ENCODE results near the gene PLCB4. TPM values are rescaled to one million over a fixed set of nuclear protein-coding genes. Genes with fewer than 3 reads are reported as not detected.

The PLCB4 gene
- total RNA-seq, 1 donor from 2014 or later: 38.0 TPM

DNA sequence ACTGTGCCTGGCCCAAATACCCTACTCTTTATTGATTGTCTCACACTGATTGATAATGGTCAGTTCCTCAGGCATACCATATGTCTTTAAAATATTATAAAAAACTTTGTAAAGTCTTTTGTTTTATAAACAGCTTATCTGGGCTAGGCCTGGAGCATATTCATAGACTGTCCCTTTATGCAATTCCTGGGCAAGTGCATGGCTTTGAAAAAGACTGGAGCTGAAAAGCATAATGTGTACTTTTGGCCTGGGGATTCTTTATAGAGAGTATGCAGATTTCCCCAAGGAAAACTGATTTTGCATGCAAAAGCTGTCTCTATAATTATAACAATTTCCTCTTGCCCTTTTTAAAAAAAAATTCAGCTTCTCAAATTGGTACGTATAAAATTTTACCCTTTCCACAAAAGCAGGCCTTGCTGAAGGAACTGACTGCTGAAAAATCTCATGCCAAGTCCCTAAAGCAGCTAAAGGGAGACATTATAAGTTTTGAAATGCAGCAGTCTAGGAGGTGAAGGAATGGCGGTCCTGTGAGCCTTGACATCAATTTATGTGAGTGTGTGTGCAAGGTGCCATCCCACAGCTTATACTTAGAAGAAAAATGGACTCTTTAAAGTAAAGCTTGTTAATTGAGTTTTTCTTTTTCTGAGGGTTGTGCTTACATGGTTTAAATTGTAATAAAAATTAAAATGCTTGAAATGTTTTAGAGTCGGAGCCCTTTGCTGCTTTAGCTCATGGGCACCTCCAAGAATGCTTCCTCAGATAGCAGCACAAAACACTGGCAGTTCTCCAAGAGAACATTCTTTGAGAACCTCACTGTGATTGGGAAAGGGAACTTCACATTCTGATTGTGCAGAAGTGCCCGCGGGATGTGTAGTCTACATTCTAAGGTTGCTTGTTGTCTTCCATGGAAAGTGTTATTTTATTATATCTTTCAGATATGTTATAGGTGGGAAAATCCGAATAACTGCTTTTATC lies 43.9 kb downstream of the PLCB4 start:
- H3K27ac ChIP-seq: no peak overlapping the region
- no peaks in the 10 kb centered on the region for H3K27me3 ChIP-seq
- intact Hi-C loops (cut with DNase I): no loop called here
- no peak overlapping the region for H3K4me3 ChIP-seq
- H3K4me1 ChIP-seq: peaks cover 0 to 4% of the 10 kb centered on the region in 2 donors
- H3K36me3 ChIP-seq: no peaks in the 10 kb centered on the region
- no peaks in the 10 kb centered on the region for H3K9me3 ChIP-seq
- no peak for DNase-seq (ENCODE audit: low spot score in 2 of 2)
- TF ChIP-seq, protein P1, sequence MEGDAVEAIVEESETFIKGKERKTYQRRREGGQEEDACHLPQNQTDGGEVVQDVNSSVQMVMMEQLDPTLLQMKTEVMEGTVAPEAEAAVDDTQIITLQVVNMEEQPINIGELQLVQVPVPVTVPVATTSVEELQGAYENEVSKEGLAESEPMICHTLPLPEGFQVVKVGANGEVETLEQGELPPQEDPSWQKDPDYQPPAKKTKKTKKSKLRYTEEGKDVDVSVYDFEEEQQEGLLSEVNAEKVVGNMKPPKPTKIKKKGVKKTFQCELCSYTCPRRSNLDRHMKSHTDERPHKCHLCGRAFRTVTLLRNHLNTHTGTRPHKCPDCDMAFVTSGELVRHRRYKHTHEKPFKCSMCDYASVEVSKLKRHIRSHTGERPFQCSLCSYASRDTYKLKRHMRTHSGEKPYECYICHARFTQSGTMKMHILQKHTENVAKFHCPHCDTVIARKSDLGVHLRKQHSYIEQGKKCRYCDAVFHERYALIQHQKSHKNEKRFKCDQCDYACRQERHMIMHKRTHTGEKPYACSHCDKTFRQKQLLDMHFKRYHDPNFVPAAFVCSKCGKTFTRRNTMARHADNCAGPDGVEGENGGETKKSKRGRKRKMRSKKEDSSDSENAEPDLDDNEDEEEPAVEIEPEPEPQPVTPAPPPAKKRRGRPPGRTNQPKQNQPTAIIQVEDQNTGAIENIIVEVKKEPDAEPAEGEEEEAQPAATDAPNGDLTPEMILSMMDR (IDR thresholded peaks at IDR 0.05): no peak

DNA sequence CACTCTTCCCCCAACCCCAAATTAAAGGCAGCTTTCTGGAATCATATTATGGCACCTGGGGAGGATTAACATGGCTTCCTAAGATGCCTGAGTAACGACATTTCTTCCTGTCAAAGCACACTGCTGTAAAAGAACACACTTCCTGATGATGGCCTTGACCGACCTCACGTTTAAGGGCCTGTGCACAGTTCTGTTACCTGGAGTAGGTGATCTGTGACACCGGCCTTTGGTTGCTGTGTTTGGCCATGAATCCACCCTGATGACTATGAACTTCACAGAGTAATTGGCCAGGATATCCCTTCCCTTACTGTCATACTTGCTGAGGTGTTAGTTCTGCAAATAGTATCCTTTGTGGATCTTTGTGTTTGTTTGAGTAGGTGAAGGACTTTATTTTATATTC lies 45.8 kb downstream of the PLCB4 start:
- intact Hi-C loops (cut with DNase I): no loop called here
- DNase-seq (ENCODE audit: low spot score in 2 of 2): no peak
- no peaks in the 10 kb centered on the region for H3K36me3 ChIP-seq
- H3K27ac ChIP-seq: no peak overlapping the region
- H3K4me3 ChIP-seq: no peak overlapping the region
- H3K9me3 ChIP-seq: no peaks in the 10 kb centered on the region
- H3K4me1 ChIP-seq: peaks cover 0 to 4% of the 10 kb centered on the region in 2 donors
- TF ChIP-seq, protein P1 (IDR thresholded peaks at IDR 0.05): no peak
- H3K27me3 ChIP-seq: no peaks in the 10 kb centered on the region

DNA sequence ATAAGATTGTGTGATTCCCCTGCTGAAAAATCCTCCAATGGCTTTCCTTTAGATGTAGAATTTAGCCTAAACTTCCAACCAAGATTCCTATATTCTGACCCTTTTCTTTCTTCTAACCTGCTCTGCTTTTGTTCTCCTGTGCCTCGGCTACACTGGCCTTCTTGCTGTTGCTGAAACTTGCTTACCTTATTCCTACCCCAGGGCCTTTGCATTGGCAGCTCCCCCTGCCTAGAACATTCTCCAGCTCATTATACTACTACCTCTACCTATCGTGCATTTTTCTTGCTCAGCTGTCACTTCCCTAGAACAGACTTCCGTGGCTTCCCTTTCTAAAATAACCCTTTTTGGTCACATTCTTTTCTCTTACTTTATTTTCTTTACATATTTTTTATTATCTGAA lies 48.7 kb downstream of the PLCB4 start:
- H3K27ac ChIP-seq: no peak overlapping the region
- no peaks in the 10 kb centered on the region for H3K9me3 ChIP-seq
- H3K36me3 ChIP-seq: no peaks in the 10 kb centered on the region
- no peaks in the 10 kb centered on the region for H3K27me3 ChIP-seq
- no peak for DNase-seq (ENCODE audit: low spot score in 2 of 2)
- no peak overlapping the region for H3K4me3 ChIP-seq
- peaks cover 0 to 2% of the 10 kb centered on the region in 2 donors for H3K4me1 ChIP-seq
- intact Hi-C loops (cut with DNase I): no loop called here
- TF ChIP-seq, protein P1 (IDR thresholded peaks at IDR 0.05): no peak

DNA sequence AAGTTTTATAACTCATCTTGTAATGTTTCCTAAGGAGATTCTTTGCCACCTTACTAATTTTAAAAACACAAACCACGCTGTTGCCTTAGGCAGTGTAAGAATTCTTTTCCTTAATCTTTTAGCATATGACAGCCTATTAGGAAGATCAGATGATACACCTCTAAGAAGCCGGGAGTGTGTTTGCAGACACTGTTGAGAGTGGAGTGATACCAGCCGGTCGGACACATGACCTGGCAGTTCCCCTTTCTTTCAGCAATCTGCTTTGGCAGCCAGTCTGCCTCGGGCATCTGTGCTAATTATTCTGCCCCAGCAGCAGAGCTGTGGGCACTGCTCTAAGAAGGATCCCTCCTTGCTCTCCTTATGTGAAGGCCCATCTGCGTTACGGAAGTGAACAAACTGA lies 50.9 kb downstream of the PLCB4 start:
- Histone ChIP-seq H3K27ac (no peak overlapping the region), H3K36me3 (no peaks in the 10 kb centered on the region), H3K4me3 (no peak overlapping the region), H3K9me3 (no peaks in the 10 kb centered on the region), H3K4me1 (no peaks in the 10 kb centered on the region), H3K27me3 (no peaks in the 10 kb centered on the region)
- TF ChIP-seq, protein P1 (IDR thresholded peaks at IDR 0.05): no peak
- intact Hi-C loops (cut with DNase I): no loop called here
- DNase-seq (ENCODE audit: low spot score in 2 of 2): no peak

DNA sequence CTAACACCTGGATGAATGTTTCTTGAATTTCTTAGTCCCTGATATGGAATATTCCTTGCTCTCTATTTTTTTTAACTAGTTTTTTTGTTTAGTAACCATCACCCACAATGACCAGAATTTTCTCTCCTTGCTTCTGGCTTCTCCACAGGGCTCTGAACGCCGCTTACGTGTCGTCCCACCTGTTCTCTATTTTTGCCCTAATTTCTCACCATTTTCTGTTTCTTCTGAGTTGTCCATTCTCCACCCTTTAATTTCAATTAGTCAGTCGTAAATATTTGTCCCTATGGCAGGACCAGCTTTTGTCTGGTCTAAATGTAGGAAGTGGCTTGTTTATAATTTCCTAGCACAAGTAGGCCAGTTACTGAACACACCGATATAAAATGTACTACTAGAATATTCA lies 52.3 kb downstream of the PLCB4 start:
- TF ChIP-seq, protein P1 (IDR thresholded peaks at IDR 0.05): no peak
- Histone ChIP-seq H3K4me1 (no peaks in the 10 kb centered on the region), H3K27ac (no peak overlapping the region), H3K27me3 (no peaks in the 10 kb centered on the region), H3K36me3 (no peaks in the 10 kb centered on the region), H3K4me3 (no peak overlapping the region), H3K9me3 (no peaks in the 10 kb centered on the region)
- intact Hi-C loops (cut with DNase I): no loop called here
- no peak for DNase-seq (ENCODE audit: low spot score in 2 of 2)
